Endothelial cell of umbilical vein (primary cell): ENCODE data around the gene SART3. TPM values are rescaled to one million over a fixed set of nuclear protein-coding genes. Genes with fewer than 3 reads are reported as not detected.

ENCODE experiments used
- BruUV-seq: library from RNA; stranded (reverse); fragments of 400-500 nt; replicated peaks from 2 replicates; lab custom pipeline; 2021; lab: Mats Ljungman, UMichigan
- CTCF ChIA-PET: fragments of 300-600, 350-600 bp; sonication (Branson Sonifier 250); formaldehyde crosslinking; loops from one replicate; lab custom pipeline; 2021; ENCODE audit warnings: antibody characterized with exemption, inconsistent platforms; lab: Charles Lee
- POLR2A ChIA-PET: fragments of 300-600, 350-600 bp; sonication (Branson Sonifier 250); formaldehyde crosslinking; loops from one replicate; lab custom pipeline; 2021; ENCODE audit warnings: antibody characterized with exemption, inconsistent platforms; lab: Charles Lee
- DNase-seq: peaks from one replicate; pipeline ENCODE4 v3.0.0-alpha.2; 2011; ENCODE audit warnings: low read depth, low spot score
- FAIRE-seq: peaks from 2 replicates; lab custom pipeline; 2011; peaks lifted over from hg19 to GRCh38; lab: Jason Lieb, UNC
- H2AFZ ChIP-seq: 2 replicates; pipeline ENCODE4 v1.6.0; 2012; ENCODE audit warnings: low read depth, low read length, control low read depth, inconsistent platforms
- H3K27ac ChIP-seq: 2 replicates; pipeline ENCODE4 v1.5.1; 2011; ENCODE audit warnings: low read depth, mild to moderate bottlenecking, control low read depth, low read length, moderate library complexity; ENCODE audit not compliant: insufficient read depth
- H3K27me3 ChIP-seq, 2 experiments: 2 replicates each; pipeline versions ENCODE4 v1.6.0 to v1.6.1; 2011; ENCODE audit warnings: low read length in 2 of 2, mixed read lengths in 1 of 2; ENCODE audit not compliant: control insufficient read depth in 2 of 2, insufficient read depth in 2 of 2
- H3K36me3 ChIP-seq, 2 experiments: 2 replicates in 1 of 2; 3 replicates in 1 of 2; pipeline ENCODE4 v1.5.1; 2011; ENCODE audit warnings: low read length in 2 of 2, mild to moderate bottlenecking in 1 of 2, moderate library complexity in 1 of 2; ENCODE audit not compliant: control insufficient read depth in 2 of 2, insufficient read depth in 2 of 2; ENCODE audit errors: extremely low read depth in 1 of 2
- H3K4me1 ChIP-seq: 3 replicates; pipeline ENCODE4 v1.5.1; 2011; ENCODE audit warnings: mild to moderate bottlenecking, low read length; ENCODE audit not compliant: control insufficient read depth, insufficient read depth; ENCODE audit errors: extremely low read depth
- H3K4me2 ChIP-seq: 2 replicates; pipeline ENCODE4 v1.6.1; 2011; ENCODE audit warnings: low read length, control low read depth, mixed read lengths; ENCODE audit not compliant: insufficient read depth
- H3K4me3 ChIP-seq, 3 experiments: fragments of 200-600 bp in 1 of 3; sonication (generic), shearing (Covaris generic) in 1 of 3; replicated peaks in 1 of 3; 2 replicates each; pipeline ENCODE4 v1.5.1; 2011 to 2016; ENCODE audit warnings: control low read depth in 3 of 3, low read length in 3 of 3, mild to moderate bottlenecking in 2 of 3, inconsistent platforms in 1 of 3, low read depth in 1 of 3, moderate library complexity in 1 of 3; ENCODE audit not compliant: insufficient read depth in 1 of 3
- H3K79me2 ChIP-seq: 2 replicates; pipeline ENCODE4 v1.6.0; 2012; ENCODE audit warnings: low read length, inconsistent platforms; ENCODE audit not compliant: control insufficient read depth, insufficient read depth
- H3K9ac ChIP-seq: replicated peaks from 2 replicates; pipeline ENCODE3; 2011; ENCODE audit warnings: low read length, control low read depth; ENCODE audit not compliant: insufficient read depth; ENCODE audit errors: extremely low read depth
- H3K9me1 ChIP-seq: replicated peaks from 3 replicates; pipeline ENCODE4 v1.6.0; 2011; ENCODE audit warnings: mild to moderate bottlenecking, low read length; ENCODE audit not compliant: control insufficient read depth, insufficient read depth; ENCODE audit errors: extremely low read depth
- H3K9me3 ChIP-seq: replicated peaks from 2 replicates; pipeline ENCODE4 v1.5.1; 2012; ENCODE audit warnings: low read length, inconsistent platforms; ENCODE audit not compliant: control insufficient read depth, insufficient read depth
- H4K20me1 ChIP-seq: replicated peaks from 2 replicates; pipeline ENCODE3; 2011; ENCODE audit warnings: mild to moderate bottlenecking, low read length; ENCODE audit not compliant: control insufficient read depth, insufficient read depth; ENCODE audit errors: extremely low read depth
- CTCF ChIP-seq, 2 donors: IDR thresholded peaks; 1 replicate in 1 of 2; 2 replicates in 1 of 2; pipeline ENCODE4 v1.5.1; 2011; ENCODE audit warnings: low read length in 2 of 2, mild to moderate bottlenecking in 2 of 2, moderate library complexity in 2 of 2, control low read depth in 1 of 2, inconsistent platforms in 1 of 2, low read depth in 1 of 2; ENCODE audit not compliant: insufficient read depth in 1 of 2; ENCODE audit errors: extremely low read depth in 1 of 2
- EZH2 ChIP-seq: IDR thresholded peaks from 2 replicates; pipeline ENCODE4 v1.6.1; 2012; ENCODE audit warnings: borderline replicate concordance, low read depth, mild to moderate bottlenecking, moderate library complexity, low read length, inconsistent platforms; ENCODE audit not compliant: severe bottlenecking
- FOS ChIP-seq: IDR thresholded peaks from 2 replicates; pipeline ENCODE4 v1.6.1; 2011; ENCODE audit warnings: mild to moderate bottlenecking, low read length, moderate library complexity, borderline replicate concordance; ENCODE audit not compliant: insufficient read depth
- GATA2 ChIP-seq: IDR thresholded peaks from 2 replicates; pipeline ENCODE4 v1.7.0; 2011; ENCODE audit warnings: low read depth, mild to moderate bottlenecking, moderate library complexity, mixed read lengths, low read length; ENCODE audit not compliant: insufficient read length, insufficient read depth
- JUN ChIP-seq: IDR thresholded peaks from 2 replicates; pipeline ENCODE4 v1.6.1; 2011; ENCODE audit warnings: borderline replicate concordance, low read depth; ENCODE audit not compliant: insufficient read length, insufficient read depth
- MAX ChIP-seq: IDR thresholded peaks from 2 replicates; pipeline ENCODE4 v1.6.1; 2011; ENCODE audit not compliant: insufficient read depth, insufficient read length
- MYC ChIP-seq: IDR thresholded peaks from one replicate; pipeline ENCODE4 v1.6.1; 2011; ENCODE audit warnings: mild to moderate bottlenecking, low read depth, low read length
- POLR2A ChIP-seq: IDR thresholded peaks from 2 replicates; pipeline ENCODE4 v1.6.1; 2012; ENCODE audit warnings: low read depth, mild to moderate bottlenecking, control low read depth, low read length
- POLR2AphosphoS5 ChIP-seq: IDR thresholded peaks from 2 replicates; pipeline ENCODE4 v1.6.1; 2012; ENCODE audit warnings: low read depth, mild to moderate bottlenecking, control low read depth, low read length, moderate library complexity; ENCODE audit not compliant: insufficient read depth
- dilution Hi-C: fragments of 300-500 bp; cut with MboI; formaldehyde crosslinking; loops from one replicate; pipeline ENCODE4 v1.15.0; 2019; ENCODE audit warnings: low sequenced_read_pairs; ENCODE audit not compliant: extremely low pct_ligation_motif_present
- intact Hi-C: fragments of 100-400 bp; cut with micrococcal nuclease; formaldehyde crosslinking; loops from one replicate; pipeline ENCODE4 v1.10.0; 2022
- polyA plus RNA-seq, 4 experiments: library from polyadenylated mRNA; depleted of rRNA in 3 of 4; stranded (reverse) in 3 of 4; unstranded in 1 of 4; fragments of >200 nt; gene quantifications; 2 replicates each; pipeline versions ENCODE4 v1.2.1 to v1.2.3, GENCODE V29; 2011 to 2012; ENCODE audit warnings: missing spikeins in 1 of 4
- total RNA-seq: library from RNA; stranded (reverse); gene quantifications from 2 replicates; pipeline ENCODE4 v1.2.3, GENCODE V29; 2021

The SART3 gene
- total and polyA plus RNA-seq, 2 donors (not counting 3 experiments of a cell fraction or from before 2014, with no cell fraction given): 13.9 to 50.7 TPM

GRCh38 chr12:108477055-108477880 is 83.7 kb downstream of the SART3 start:
- Histone ChIP-seq H3K27me3 (no peaks in the 10 kb centered on the region), H3K4me1 (no peaks in the 10 kb centered on the region), H3K4me3 (no peak overlapping the region), H3K79me2 (no peaks in the 10 kb centered on the region), H2AFZ (no peak overlapping the region), H3K36me3 (no peaks in the 10 kb centered on the region), H3K4me2 (no peak overlapping the region), H3K9ac (no peak overlapping the region), H3K9me3 (no peaks in the 10 kb centered on the region), H3K9me1 (no peaks in the 10 kb centered on the region), H4K20me1 (no peaks in the 10 kb centered on the region), H3K27ac (no peak overlapping the region)
- dilution Hi-C loops (no loop called here), intact Hi-C loops (no loop called here)
- POLR2A ChIA-PET: no interaction called here
- no peak for TF ChIP-seq EZH2
- no peak for TF ChIP-seq JUN
- TF ChIP-seq MAX: no peak
- no peak for TF ChIP-seq POLR2A
- TF ChIP-seq POLR2AphosphoS5: no peak
- TF ChIP-seq MYC: no peak
- TF ChIP-seq FOS: no peak
- no peak for TF ChIP-seq GATA2
- no peak for TF ChIP-seq CTCF (IDR thresholded peaks at IDR 0.05; ENCODE audit: extremely low read depth in 1 of 2, insufficient read depth in 1 of 2, low read depth in 1 of 2, low read length in 2 of 2)
- FAIRE-seq (no peak), DNase-seq (no peak)
- CTCF ChIA-PET: no interaction called here
- BruUV-seq: no TSS peak
